Measurements from ENCODE around the gene TTC31.

GRCh38 chr2:74495440-74495839, 12.6 kb downstream of the TTC31 start:
- TF ChIP-seq, protein P1, sequence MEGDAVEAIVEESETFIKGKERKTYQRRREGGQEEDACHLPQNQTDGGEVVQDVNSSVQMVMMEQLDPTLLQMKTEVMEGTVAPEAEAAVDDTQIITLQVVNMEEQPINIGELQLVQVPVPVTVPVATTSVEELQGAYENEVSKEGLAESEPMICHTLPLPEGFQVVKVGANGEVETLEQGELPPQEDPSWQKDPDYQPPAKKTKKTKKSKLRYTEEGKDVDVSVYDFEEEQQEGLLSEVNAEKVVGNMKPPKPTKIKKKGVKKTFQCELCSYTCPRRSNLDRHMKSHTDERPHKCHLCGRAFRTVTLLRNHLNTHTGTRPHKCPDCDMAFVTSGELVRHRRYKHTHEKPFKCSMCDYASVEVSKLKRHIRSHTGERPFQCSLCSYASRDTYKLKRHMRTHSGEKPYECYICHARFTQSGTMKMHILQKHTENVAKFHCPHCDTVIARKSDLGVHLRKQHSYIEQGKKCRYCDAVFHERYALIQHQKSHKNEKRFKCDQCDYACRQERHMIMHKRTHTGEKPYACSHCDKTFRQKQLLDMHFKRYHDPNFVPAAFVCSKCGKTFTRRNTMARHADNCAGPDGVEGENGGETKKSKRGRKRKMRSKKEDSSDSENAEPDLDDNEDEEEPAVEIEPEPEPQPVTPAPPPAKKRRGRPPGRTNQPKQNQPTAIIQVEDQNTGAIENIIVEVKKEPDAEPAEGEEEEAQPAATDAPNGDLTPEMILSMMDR (IDR thresholded peaks at IDR 0.05; ENCODE audit: low read depth, low read length, poor library complexity, severe bottlenecking), result no peak
- TF ChIP-seq EZH2phosphoT487 (IDR thresholded peaks at IDR 0.05; ENCODE audit: borderline replicate concordance, low read length), result no peak
